PC-9 (cell line): ENCODE results near the gene DHX58. TPM values are rescaled to one million over a fixed set of nuclear protein-coding genes. Genes with fewer than 3 reads are reported as not detected.

Experiments
- BruUV-seq: library from RNA; stranded (reverse); fragments of 400-500 nt; replicated peaks from 2 replicates; lab custom pipeline; 2021; lab: Mats Ljungman, UMichigan
- CTCF ChIA-PET: fragments of 300-600 bp; sonication (Branson Sonifier 250); formaldehyde crosslinking; loops from one replicate; lab custom pipeline; 2022; ENCODE audit warnings: antibody characterized with exemption; lab: Charles Lee
- POLR2A ChIA-PET: fragments of 300-600 bp; sonication (Branson Sonifier 250); formaldehyde crosslinking; loops from one replicate; lab custom pipeline; 2022; ENCODE audit warnings: antibody characterized with exemption; ENCODE audit not compliant: unreplicated experiment; lab: Charles Lee
- DNase-seq, 2 experiments: peaks; one replicate each; pipeline versions ENCODE4 v3.0.0 to v3.0.0-alpha.2; 2015 to 2022; ENCODE audit warnings: mixed read lengths in 1 of 2
- H2AFZ ChIP-seq: fragments of 200-600 bp; sonication (generic); 2 replicates; pipeline ENCODE4 v1.8.1; 2017; ENCODE audit warnings: antibody characterized with exemption
- H3F3A ChIP-seq: fragments of 200-600 bp; sonication (generic); 2 replicates; pipeline ENCODE4 v1.8.1; 2017; ENCODE audit warnings: antibody characterized with exemption, mild to moderate bottlenecking, low read depth; ENCODE audit not compliant: insufficient read depth
- H3K27ac ChIP-seq: fragments of 200-600 bp; sonication (generic); 2 replicates; pipeline ENCODE4 v1.6.1; 2016; ENCODE audit warnings: mixed run types
- H3K27me3 ChIP-seq: fragments of 200-600 bp; sonication (generic); 2 replicates; pipeline ENCODE4 v1.6.1; 2016; ENCODE audit warnings: low read depth, mixed run types; ENCODE audit not compliant: insufficient read depth
- H3K36me3 ChIP-seq: fragments of 200-600 bp; sonication (generic); 2 replicates; pipeline ENCODE4 v1.6.1; 2016; ENCODE audit warnings: low read depth, mixed run types
- H3K4me1 ChIP-seq: fragments of 200-600 bp; sonication (generic); replicated peaks from 2 replicates; pipeline ENCODE4 v1.6.1; 2016; ENCODE audit warnings: mixed run types; ENCODE audit not compliant: insufficient read depth
- H3K4me2 ChIP-seq: fragments of 200-600 bp; sonication (generic); 2 replicates; pipeline ENCODE4 v1.6.1; 2017; ENCODE audit warnings: mixed run types
- H3K4me3 ChIP-seq: fragments of 200-600 bp; sonication (generic); 2 replicates; pipeline ENCODE4 v1.6.1; 2016; ENCODE audit warnings: mixed run types
- H3K79me2 ChIP-seq: fragments of 200-600 bp; sonication (generic); 2 replicates; pipeline ENCODE4 v1.6.1; 2017; ENCODE audit warnings: low read depth, mixed run types
- H3K9me2 ChIP-seq: fragments of 200-600 bp; sonication (generic); 2 replicates; pipeline ENCODE4 v1.8.1; 2017; ENCODE audit warnings: mild to moderate bottlenecking; ENCODE audit not compliant: insufficient read depth
- H3K9me3 ChIP-seq: fragments of 200-600 bp; sonication (generic); 2 replicates; pipeline ENCODE4 v1.8.1; 2016; ENCODE audit warnings: low read depth; ENCODE audit not compliant: insufficient read depth
- H4K20me1 ChIP-seq: fragments of 200-600 bp; sonication (generic); 2 replicates; pipeline ENCODE4 v1.8.1; 2017; ENCODE audit not compliant: insufficient read depth
- EZH2 ChIP-seq: fragments of 200-600 bp; sonication (generic); IDR thresholded peaks from 2 replicates; pipeline ENCODE4 v1.8.0; 2017; ENCODE audit warnings: antibody characterized with exemption, low read depth
- intact Hi-C: fragments of 100-400 bp; cut with micrococcal nuclease; formaldehyde crosslinking; loops from one replicate; pipeline ENCODE4 v1.10.0; 2022; ENCODE audit not compliant: unreplicated experiment
- total RNA-seq: library from RNA; stranded (reverse); gene quantifications from 2 replicates; pipeline ENCODE4 v1.2.3, GENCODE V29; 2021
- TF ChIP-seq, protein P1 (sequence below): fragments of 200-600 bp; sonication (generic); conservative IDR thresholded peaks from 2 replicates; pipeline ENCODE4 v1.6.1; 2017; ENCODE audit warnings: mixed run types, antibody characterized with exemption, mild to moderate bottlenecking, moderate library complexity

Gene DHX58
- total RNA-seq, 1 experiment from 2014 or later = 17.9 TPM

DNA sequence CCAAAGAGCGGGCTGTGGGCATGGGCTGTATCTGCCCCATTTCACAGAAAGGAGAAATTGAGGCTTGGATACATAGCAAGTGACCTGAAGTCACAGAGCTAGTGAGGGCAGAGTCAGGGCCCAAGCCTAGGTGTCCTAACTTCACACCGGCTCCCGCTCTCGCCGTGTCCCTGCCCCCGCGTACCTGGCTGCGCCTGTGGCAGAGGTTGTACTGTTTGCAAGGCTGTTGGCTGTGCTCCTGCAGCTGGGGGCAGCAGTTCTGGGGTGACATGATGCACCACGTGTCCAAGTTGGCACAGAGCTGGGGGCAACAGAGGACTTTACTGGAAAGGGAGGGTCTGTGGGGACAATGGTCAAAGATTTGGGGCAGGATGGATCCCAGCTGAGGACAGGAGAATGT is 3.4 kb downstream of the DHX58 start:
- POLR2A ChIA-PET = no interaction called here
- no peak for DNase-seq
- no peaks in the 10 kb centered on the region for H3K4me1 ChIP-seq
- H3K9me3 ChIP-seq = no peaks in the 10 kb centered on the region
- intact Hi-C loops = no loop called here
- BruUV-seq = no TSS peak
- TF ChIP-seq, protein P1, sequence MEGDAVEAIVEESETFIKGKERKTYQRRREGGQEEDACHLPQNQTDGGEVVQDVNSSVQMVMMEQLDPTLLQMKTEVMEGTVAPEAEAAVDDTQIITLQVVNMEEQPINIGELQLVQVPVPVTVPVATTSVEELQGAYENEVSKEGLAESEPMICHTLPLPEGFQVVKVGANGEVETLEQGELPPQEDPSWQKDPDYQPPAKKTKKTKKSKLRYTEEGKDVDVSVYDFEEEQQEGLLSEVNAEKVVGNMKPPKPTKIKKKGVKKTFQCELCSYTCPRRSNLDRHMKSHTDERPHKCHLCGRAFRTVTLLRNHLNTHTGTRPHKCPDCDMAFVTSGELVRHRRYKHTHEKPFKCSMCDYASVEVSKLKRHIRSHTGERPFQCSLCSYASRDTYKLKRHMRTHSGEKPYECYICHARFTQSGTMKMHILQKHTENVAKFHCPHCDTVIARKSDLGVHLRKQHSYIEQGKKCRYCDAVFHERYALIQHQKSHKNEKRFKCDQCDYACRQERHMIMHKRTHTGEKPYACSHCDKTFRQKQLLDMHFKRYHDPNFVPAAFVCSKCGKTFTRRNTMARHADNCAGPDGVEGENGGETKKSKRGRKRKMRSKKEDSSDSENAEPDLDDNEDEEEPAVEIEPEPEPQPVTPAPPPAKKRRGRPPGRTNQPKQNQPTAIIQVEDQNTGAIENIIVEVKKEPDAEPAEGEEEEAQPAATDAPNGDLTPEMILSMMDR = no peak
- TF ChIP-seq EZH2 = no peak
- no peak overlapping the region for H2AFZ ChIP-seq
- no peaks in the 10 kb centered on the region for H3K79me2 ChIP-seq
- no peak overlapping the region for H3K4me2 ChIP-seq
- no peak overlapping the region for H3K4me3 ChIP-seq
- no peaks in the 10 kb centered on the region for H3K27me3 ChIP-seq
- no peaks in the 10 kb centered on the region for H3K9me2 ChIP-seq
- H3F3A ChIP-seq = peaks cover 6% of the 10 kb centered on the region; the same call in 1 of the 2 replicates
- no peaks in the 10 kb centered on the region for H3K36me3 ChIP-seq
- CTCF ChIA-PET = no interaction called here
- H3K27ac ChIP-seq = no peak overlapping the region
- no peaks in the 10 kb centered on the region for H4K20me1 ChIP-seq

DNA sequence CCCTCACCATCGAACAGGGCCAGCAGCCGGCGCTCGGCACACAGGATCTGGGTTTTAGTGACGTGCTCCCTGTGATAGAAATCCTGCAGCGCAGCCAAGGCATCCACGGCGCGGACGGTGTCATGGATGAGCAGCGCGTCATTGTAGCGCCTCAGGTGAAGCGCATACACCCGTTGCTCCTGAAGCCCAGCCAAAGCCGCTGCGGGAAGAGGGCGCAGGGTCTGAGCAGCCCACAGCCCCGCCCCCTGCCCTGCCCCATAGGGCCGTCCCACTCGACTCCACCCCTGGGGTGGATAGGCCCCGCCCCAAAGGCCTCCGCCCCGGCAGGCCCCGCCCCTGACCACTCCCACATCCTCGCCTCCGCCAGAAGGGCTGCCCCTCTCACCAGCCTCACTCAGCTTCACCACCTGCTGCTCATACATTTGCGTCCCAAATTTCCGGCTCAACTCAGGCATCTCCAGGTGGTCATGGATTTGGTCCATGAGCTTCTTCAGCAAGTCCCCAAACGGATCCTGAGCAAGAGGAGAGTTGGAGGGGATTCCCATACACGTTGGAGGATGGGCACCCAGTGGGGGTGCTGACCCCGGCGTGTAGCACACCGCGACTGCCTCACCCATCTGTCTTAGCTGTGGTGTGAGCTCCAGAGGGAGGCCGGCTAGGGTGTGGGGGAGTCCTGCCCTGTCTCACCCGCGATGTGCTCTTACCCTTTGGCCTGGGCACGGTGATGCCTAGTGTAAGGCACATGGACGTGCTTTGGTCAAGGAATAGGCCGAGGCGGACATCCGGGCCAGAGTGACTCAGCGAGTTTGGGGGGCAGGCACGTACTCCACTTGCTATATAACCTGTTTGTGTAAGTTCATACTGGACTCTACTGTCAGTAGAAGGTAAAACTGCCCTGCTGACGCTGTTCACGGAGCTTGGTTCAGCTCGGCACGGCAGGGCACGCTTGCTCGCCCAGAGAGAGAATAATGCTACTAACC is 4.6 kb downstream of the DHX58 start:
- ChIA-PET CTCF (no interaction called here), POLR2A (interaction anchor here (0.6 kb wide), 1 partner anchor 192 kb away, joined by 7 read pairs; no protein-coding TSS in a partner anchor)
- Histone ChIP-seq H3K4me3 (no peak overlapping the region), H4K20me1 (no peaks in the 10 kb centered on the region), H2AFZ (no peak overlapping the region), H3K4me2 (no peak overlapping the region), H3K79me2 (no peaks in the 10 kb centered on the region), H3K9me3 (no peaks in the 10 kb centered on the region), H3F3A (peaks cover 7% of the 10 kb centered on the region; the same call in 1 of the 2 replicates), H3K4me1 (no peaks in the 10 kb centered on the region), H3K27ac (no peak overlapping the region), H3K36me3 (no peaks in the 10 kb centered on the region), H3K27me3 (no peaks in the 10 kb centered on the region), H3K9me2 (no peaks in the 10 kb centered on the region)
- no TSS peak for BruUV-seq
- intact Hi-C loops = no loop called here
- no peak for DNase-seq
- TF ChIP-seq, protein P1 = no peak
- TF ChIP-seq EZH2 = no peak

DNA sequence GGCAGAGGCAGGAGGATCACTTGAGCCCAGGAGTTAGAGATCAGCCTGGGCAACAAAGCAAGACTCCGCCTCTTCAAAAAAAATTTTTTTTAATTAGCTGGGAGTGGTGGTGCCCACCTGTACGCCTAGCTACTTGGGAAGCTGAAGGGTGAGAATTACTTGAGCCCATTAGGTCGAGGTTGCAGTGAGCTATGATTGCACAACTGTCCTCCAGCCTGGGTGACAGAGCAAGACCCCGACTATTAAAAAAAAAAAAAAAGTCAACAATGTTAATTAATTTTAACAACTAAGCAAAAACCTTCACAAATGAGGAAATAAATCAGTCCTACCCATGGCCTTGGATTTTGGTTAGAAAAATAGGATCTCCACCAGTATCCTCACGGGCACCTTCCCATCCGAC is 5.4 kb downstream of the DHX58 start:
- BruUV-seq = no TSS peak
- H3K4me3 ChIP-seq = no peak overlapping the region
- no peak overlapping the region for H3K27ac ChIP-seq
- H4K20me1 ChIP-seq = no peaks in the 10 kb centered on the region
- no peaks in the 10 kb centered on the region for H3K79me2 ChIP-seq
- H3K4me2 ChIP-seq = no peak overlapping the region
- ChIA-PET CTCF (no interaction called here), POLR2A (interaction anchor here (0.6 kb wide), 1 partner anchor 133 kb away, joined by 5 read pairs; no protein-coding TSS in a partner anchor)
- H3K36me3 ChIP-seq = no peaks in the 10 kb centered on the region
- H2AFZ ChIP-seq = no peak overlapping the region
- no peaks in the 10 kb centered on the region for H3K9me2 ChIP-seq
- no peaks in the 10 kb centered on the region for H3K27me3 ChIP-seq
- peaks cover 5% of the 10 kb centered on the region; the same call in 1 of the 2 replicates for H3F3A ChIP-seq
- no peak for TF ChIP-seq EZH2
- TF ChIP-seq, protein P1 = no peak
- DNase-seq = no peak
- no peaks in the 10 kb centered on the region for H3K9me3 ChIP-seq
- no peaks in the 10 kb centered on the region for H3K4me1 ChIP-seq
- intact Hi-C loops = no loop called here
